Fibroblast of lung (primary cell): ENCODE data around the gene DLG2. TPM values are rescaled to one million over a fixed set of nuclear protein-coding genes. Genes with fewer than 3 reads are reported as not detected.
A peak's percentile ranks its signal among the peaks of the same experiment; 100 is the strongest.

Experiments used
- DNase-seq, 2 donors: peaks; one replicate each; pipeline versions ENCODE4 v3.0.0 to v3.0.0-alpha.2; 2010; ENCODE audit warnings: low read depth in 2 of 2
- H2AFZ ChIP-seq: 2 replicates; pipeline ENCODE4 v1.5.1; 2012; ENCODE audit warnings: low read length, control low read depth, inconsistent platforms
- H3K27ac ChIP-seq: 2 replicates; pipeline ENCODE4 v1.5.1; 2011; ENCODE audit warnings: low read length, control low read depth; ENCODE audit not compliant: insufficient read depth
- H3K27me3 ChIP-seq: 2 replicates; pipeline ENCODE4 v1.5.1; 2011; ENCODE audit warnings: mild to moderate bottlenecking, low read length; ENCODE audit not compliant: control insufficient read depth, insufficient read depth
- H3K36me3 ChIP-seq: 2 replicates; pipeline ENCODE4 v1.5.1; 2011; ENCODE audit warnings: low read length; ENCODE audit not compliant: control insufficient read depth, insufficient read depth
- H3K4me1 ChIP-seq: 2 replicates; pipeline ENCODE4 v1.5.1; 2011; ENCODE audit warnings: low read length; ENCODE audit not compliant: control insufficient read depth, insufficient read depth; ENCODE audit errors: extremely low read depth
- H3K4me2 ChIP-seq: 2 replicates; pipeline ENCODE4 v1.5.1; 2011; ENCODE audit warnings: low read length, control low read depth; ENCODE audit not compliant: insufficient read depth; ENCODE audit errors: extremely low read depth
- H3K4me3 ChIP-seq, 4 experiments: fragments of 200-600 bp in 1 of 4; sonication (generic) in 1 of 4; replicated peaks in 1 of 4; 2 replicates each; pipeline ENCODE4 v1.5.1; 2011 to 2016; ENCODE audit warnings: low read length in 4 of 4, low read depth in 3 of 4, mild to moderate bottlenecking in 3 of 4, control low read depth in 2 of 4, inconsistent platforms in 1 of 4, mixed read lengths in 1 of 4; ENCODE audit not compliant: insufficient read depth in 1 of 4; ENCODE audit errors: control extremely low read depth in 1 of 4
- H3K79me2 ChIP-seq: 2 replicates; pipeline ENCODE4 v1.5.1; 2012; ENCODE audit warnings: mild to moderate bottlenecking, low read length, inconsistent platforms; ENCODE audit not compliant: control insufficient read depth, insufficient read depth
- H3K9ac ChIP-seq: 2 replicates; pipeline ENCODE4 v1.5.1; 2011; ENCODE audit warnings: mild to moderate bottlenecking, low read length, control low read depth; ENCODE audit not compliant: insufficient read depth
- H3K9me3 ChIP-seq: 2 replicates; pipeline ENCODE4 v1.5.1; 2012; ENCODE audit warnings: low read depth, low read length; ENCODE audit not compliant: control insufficient read depth, insufficient read depth
- H4K20me1 ChIP-seq: 2 replicates; pipeline ENCODE4 v1.5.1; 2011; ENCODE audit warnings: low read length; ENCODE audit not compliant: control insufficient read depth, insufficient read depth; ENCODE audit errors: extremely low read depth
- EZH2 ChIP-seq: IDR thresholded peaks from 2 replicates; pipeline ENCODE4 v1.5.1; 2012; ENCODE audit warnings: low read length, control low read depth, mild to moderate bottlenecking; ENCODE audit errors: missing control alignments
- polyA plus RNA-seq, 2 donors: library from polyadenylated mRNA; depleted of rRNA in 1 of 2; stranded (reverse) in 1 of 2; unstranded in 1 of 2; fragments of >200 nt; gene quantifications; 2 replicates each; pipeline ENCODE4 v1.2.1, GENCODE V29; 2011 to 2012; ENCODE audit warnings: missing spikeins in 1 of 2
- total RNA-seq: library from RNA; depleted of rRNA; stranded (reverse); fragments of >200 nt; gene quantifications from 2 replicates; pipeline ENCODE4 v1.2.1, GENCODE V29; 2014
- TF ChIP-seq, protein P1 (sequence below), 2 donors: IDR thresholded peaks in 1 of 2; conservative IDR thresholded peaks in 1 of 2; 1 replicate in 1 of 2; 2 replicates in 1 of 2; pipeline ENCODE4 v1.5.1; 2011 to 2012; ENCODE audit warnings: low read length in 2 of 2, control low read depth in 1 of 2, inconsistent platforms in 1 of 2, low read depth in 1 of 2, mild to moderate bottlenecking in 1 of 2

DLG2 gene
- total and polyA plus RNA-seq, 2 donors (not counting 1 experiment from before 2014, with no cell fraction given): 0.77 to 2.3 TPM

DNA sequence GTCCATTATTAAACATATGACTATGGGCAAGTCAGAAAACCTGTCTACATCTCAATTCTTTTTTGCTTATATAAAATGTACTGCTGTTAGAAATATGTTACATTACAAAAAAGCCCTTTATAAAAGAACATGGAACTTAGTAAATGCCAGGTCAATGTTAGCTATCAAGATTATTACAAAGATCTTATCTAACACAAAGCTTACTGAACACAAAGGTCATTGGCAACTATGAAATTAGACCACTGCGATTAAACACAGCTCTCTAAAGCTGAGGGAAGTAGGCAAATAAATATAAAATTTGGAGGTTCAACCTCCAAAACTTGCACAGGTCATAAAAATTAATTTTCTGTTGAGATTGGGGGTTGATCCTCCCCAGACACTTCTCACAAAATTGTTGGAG is 1648.2 kb downstream of the DLG2 start:
- no peak overlapping the region for H3K4me2 ChIP-seq
- no peak overlapping the region for H3K4me3 ChIP-seq
- no peak overlapping the region for H3K27ac ChIP-seq
- H3K9ac ChIP-seq: no peak overlapping the region
- no peaks in the 10 kb centered on the region for H3K4me1 ChIP-seq
- no peaks in the 10 kb centered on the region for H3K27me3 ChIP-seq
- H3K9me3 ChIP-seq: no peaks in the 10 kb centered on the region
- DNase-seq: no peak
- H3K36me3 ChIP-seq: no peaks in the 10 kb centered on the region
- H3K79me2 ChIP-seq: no peaks in the 10 kb centered on the region
- no peak for TF ChIP-seq EZH2
- TF ChIP-seq, protein P1, sequence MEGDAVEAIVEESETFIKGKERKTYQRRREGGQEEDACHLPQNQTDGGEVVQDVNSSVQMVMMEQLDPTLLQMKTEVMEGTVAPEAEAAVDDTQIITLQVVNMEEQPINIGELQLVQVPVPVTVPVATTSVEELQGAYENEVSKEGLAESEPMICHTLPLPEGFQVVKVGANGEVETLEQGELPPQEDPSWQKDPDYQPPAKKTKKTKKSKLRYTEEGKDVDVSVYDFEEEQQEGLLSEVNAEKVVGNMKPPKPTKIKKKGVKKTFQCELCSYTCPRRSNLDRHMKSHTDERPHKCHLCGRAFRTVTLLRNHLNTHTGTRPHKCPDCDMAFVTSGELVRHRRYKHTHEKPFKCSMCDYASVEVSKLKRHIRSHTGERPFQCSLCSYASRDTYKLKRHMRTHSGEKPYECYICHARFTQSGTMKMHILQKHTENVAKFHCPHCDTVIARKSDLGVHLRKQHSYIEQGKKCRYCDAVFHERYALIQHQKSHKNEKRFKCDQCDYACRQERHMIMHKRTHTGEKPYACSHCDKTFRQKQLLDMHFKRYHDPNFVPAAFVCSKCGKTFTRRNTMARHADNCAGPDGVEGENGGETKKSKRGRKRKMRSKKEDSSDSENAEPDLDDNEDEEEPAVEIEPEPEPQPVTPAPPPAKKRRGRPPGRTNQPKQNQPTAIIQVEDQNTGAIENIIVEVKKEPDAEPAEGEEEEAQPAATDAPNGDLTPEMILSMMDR (conservative IDR thresholded peaks at IDR 0.05 in 1 of 2, IDR thresholded peaks at IDR 0.05 in 1 of 2; ENCODE audit: low read depth in 1 of 2, low read length in 2 of 2): no peak
- no peaks in the 10 kb centered on the region for H4K20me1 ChIP-seq
- H2AFZ ChIP-seq: no peak overlapping the region

- Histone ChIP-seq H3K9me3 (no peaks in the 10 kb centered on the region), H3K4me1 (no peaks in the 10 kb centered on the region), H3K4me3 (no peak overlapping the region), H3K27me3 (no peaks in the 10 kb centered on the region), H2AFZ (no peak overlapping the region), H3K79me2 (no peaks in the 10 kb centered on the region), H3K36me3 (no peaks in the 10 kb centered on the region), H3K27ac (no peak overlapping the region), H3K9ac (no peak overlapping the region), H3K4me2 (no peak overlapping the region), H4K20me1 (no peaks in the 10 kb centered on the region)
- TF ChIP-seq, protein P1 (conservative IDR thresholded peaks at IDR 0.05 in 1 of 2, IDR thresholded peaks at IDR 0.05 in 1 of 2; ENCODE audit: low read depth in 1 of 2, low read length in 2 of 2): no peak
- no peak for TF ChIP-seq EZH2
- peak in 1 of 2 donors; percentile 36 for DNase-seq
Measured at GRCh38 chr11:83976086-83976485, 1651.1 kb downstream of the DLG2 start.

DNA sequence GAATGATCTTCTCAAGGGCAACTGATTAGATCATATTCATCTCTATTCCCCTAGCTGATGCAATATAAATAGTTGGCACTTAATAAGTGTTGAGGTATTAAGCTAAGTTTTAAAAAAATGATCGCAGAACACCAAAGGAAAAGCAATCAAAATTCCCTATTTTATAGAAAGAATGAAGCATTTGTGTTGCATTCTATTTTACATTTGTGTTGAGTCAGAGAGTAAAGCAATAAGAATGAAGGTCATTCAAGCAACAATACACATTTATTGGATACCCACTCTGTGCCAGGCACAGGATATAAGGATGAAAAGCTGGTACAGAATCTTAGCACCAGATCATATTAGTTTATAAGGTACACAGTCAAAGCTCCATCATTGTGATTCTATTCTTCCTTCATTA is 1654.6 kb downstream of the DLG2 start:
- Histone ChIP-seq H3K4me3 (no peak overlapping the region), H3K9ac (no peak overlapping the region), H3K27me3 (no peaks in the 10 kb centered on the region), H3K4me1 (no peaks in the 10 kb centered on the region), H3K36me3 (no peaks in the 10 kb centered on the region), H3K9me3 (no peaks in the 10 kb centered on the region), H4K20me1 (no peaks in the 10 kb centered on the region), H3K4me2 (no peak overlapping the region), H3K27ac (no peak overlapping the region), H2AFZ (no peak overlapping the region), H3K79me2 (no peaks in the 10 kb centered on the region)
- TF ChIP-seq, protein P1 (conservative IDR thresholded peaks at IDR 0.05 in 1 of 2, IDR thresholded peaks at IDR 0.05 in 1 of 2; ENCODE audit: low read depth in 1 of 2, low read length in 2 of 2): no peak
- no peak for TF ChIP-seq EZH2
- no peak for DNase-seq
